ENCODE results near the gene NCKAP1.
"Not testable (repeated sequence)": the region's sequence is repeated elsewhere in the genome, so short reads cannot be mapped to it uniquely, and the experiment has no call there.

Gene NCKAP1

GRCh38 chr2:182907081-182907830, 131.0 kb downstream of the NCKAP1 start:
- no peak for DNase-seq (ENCODE audit: low spot score)

GRCh38 chr2:182906454-182906853, 131.8 kb downstream of the NCKAP1 start:
- DNase-seq (ENCODE audit: low spot score): no peak

- no peak for DNase-seq (ENCODE audit: low spot score)
Observed at GRCh38 chr2:182904844-182905243, 133.4 kb downstream of the NCKAP1 start.

DNA sequence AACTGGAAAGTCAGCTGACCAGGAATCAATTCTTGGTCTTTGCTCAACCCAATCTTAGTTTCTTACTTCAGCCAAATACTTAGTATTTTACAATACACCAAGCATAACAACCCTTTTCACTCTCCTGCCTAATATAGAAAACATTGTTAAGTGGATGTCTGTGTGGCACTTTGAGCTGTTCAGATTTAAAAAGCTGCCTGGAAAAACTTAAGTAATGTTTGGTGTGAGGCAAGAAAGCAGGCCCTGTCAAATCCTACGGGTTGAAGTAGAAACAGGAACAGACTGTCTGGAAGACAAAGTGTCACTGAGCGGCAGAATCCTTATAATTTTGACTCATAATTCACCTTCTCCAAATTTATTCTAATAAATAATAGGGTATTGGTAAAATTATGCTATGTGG, 134.7 kb downstream of the NCKAP1 start:
- no peak for DNase-seq (ENCODE audit: low spot score)

DNA sequence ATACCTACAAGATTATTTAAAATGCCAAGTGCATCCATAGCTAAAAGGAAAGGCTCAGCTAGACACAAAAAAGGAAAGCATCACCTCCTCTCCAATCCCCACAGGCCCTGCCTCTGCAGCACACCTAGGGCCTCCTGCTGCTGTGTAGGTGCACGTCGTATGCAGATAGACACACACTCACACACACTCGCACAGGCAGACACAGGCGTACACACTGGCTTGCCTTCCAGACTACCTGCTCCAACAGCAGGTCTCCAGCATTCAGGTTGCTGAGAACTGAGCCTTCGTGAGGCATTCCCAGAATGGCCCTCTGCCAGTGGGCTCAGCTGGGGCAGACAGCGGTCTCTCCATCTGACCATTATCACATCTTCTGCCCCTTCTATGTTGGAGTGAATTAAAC, 136.5 kb downstream of the NCKAP1 start:
- DNase-seq (ENCODE audit: low spot score): no peak

DNA sequence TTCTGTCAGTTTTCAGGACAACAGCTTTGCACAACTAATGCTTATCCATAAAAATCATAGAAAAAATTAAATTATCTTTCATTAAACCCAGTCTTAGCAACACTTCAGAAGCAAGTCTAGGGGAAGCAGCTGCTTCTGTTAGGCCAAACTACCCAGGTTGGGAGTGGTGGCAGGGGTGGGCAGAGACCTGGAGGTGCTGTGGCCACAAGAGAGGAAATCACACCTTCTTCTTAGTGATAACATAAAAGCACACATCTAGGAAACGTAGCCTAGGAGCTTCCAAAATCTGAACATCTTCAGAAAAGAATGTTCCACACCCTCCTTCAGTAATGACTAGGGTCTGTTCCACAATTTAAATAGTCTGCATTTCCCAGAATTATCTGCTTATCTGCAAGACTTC, 139.5 kb downstream of the NCKAP1 start:
- no peak for DNase-seq (ENCODE audit: low spot score)

GRCh38 chr2:182897137-182897536, 141.1 kb downstream of the NCKAP1 start:
- no peak for DNase-seq (ENCODE audit: low spot score)

- no peak for DNase-seq (ENCODE audit: low spot score)
Observed at GRCh38 chr2:182895798-182896197, 142.5 kb downstream of the NCKAP1 start.

DNA sequence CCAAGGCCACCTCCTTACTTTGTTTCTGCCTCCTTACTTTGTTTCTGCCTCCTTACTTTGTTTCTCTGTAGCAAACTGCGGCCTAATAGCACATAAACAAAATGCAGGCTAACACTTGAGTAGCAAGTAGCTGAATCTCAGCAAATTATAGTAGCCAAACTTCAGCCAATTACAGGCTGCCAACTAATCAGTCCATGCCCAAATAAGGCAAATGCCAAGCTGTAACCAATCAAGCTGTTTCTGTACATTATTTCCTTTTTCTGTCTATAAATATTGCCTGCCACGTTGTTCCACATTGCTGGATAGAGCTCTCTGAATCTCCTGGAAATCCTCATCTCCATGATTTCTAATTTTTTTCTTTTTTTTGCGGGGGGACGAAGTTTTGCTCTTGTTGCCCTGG, 143.1 kb downstream of the NCKAP1 start:
- DNase-seq (ENCODE audit: low spot score): no peak

- DNase-seq (ENCODE audit: low spot score): no peak
Observed at GRCh38 chr2:182894174-182894573, 144.1 kb downstream of the NCKAP1 start.

GRCh38 chr2:182893666-182894065, 144.6 kb downstream of the NCKAP1 start:
- no peak for DNase-seq (ENCODE audit: low spot score)

DNA sequence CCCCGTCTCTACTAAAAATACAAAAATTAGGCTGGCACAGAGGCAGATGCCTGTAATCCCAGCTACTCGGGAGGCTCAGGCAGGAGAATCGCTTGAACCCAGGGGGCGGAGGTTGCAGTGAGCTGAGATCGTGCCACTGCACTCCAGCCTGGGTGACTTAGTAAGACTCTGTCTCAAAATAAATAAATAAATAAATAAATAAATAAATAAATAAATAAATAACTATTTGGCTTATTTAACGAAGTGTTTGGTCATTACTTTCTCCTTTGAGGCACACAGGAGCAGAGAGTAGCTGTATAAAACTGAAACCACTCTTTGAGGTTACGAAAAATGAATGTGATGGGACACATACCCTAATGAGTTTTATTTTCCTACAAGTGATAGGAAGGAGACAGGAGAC, 145.2 kb downstream of the NCKAP1 start:
- DNase-seq (ENCODE audit: low spot score): not testable (repeated sequence)

GRCh38 chr2:182891611-182892010, 146.6 kb downstream of the NCKAP1 start:
- DNase-seq (ENCODE audit: low spot score): no peak

DNA sequence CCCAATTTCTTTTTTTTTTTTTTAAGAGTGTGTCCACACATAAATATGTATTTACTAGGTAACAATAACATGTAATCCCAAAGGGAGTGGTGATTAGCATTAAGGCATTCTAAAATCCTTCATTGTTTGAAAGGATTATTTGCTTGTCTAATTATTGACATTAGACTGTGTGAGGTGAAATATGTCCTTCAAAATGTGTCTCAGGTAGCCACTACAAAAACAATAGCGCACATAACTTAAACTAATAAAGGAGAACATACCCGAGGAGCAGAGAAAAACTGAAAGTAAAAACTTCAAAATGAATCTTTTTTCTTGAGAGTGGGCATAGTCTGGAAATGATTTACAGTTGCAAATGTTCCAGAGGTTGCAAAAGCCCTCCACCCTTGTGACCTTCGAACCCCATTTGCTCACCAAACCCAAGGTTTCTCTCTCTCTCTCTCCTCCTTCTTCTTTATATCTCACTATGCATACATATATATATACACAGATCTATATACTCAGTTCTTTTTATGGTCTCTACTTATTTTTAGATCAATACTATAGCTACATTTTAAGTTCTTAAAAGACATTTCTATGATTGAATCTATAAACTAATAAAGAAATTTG, 147.4 kb downstream of the NCKAP1 start:
- DNase-seq (ENCODE audit: low spot score): no peak

- no peak for DNase-seq (ENCODE audit: low spot score)
Observed at GRCh38 chr2:182890305-182890704, 148.0 kb downstream of the NCKAP1 start.

GRCh38 chr2:182887753-182888415, 150.4 kb downstream of the NCKAP1 start:
- DNase-seq (ENCODE audit: low spot score): no peak

DNA sequence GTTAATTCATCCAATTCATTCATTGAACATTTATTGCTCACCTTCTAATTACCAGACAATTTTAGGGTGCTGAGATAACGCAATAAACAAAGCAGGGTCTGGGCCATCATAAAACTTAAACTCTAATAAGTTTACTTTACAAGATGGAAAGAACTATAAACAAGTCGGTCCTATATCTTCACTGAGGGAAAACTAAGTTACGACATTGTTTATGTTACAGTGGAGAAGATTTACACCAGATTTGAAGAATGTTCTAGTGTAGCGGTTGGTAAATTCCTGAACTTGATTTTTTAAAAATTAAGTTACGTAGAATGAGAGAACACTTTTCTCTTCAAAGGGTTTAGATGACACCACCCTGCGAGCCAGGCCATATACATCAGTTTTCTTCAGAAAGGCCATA, 151.2 kb downstream of the NCKAP1 start:
- DNase-seq (ENCODE audit: low spot score): no peak

GRCh38 chr2:182885771-182886170, 152.5 kb downstream of the NCKAP1 start:
- no peak for DNase-seq (ENCODE audit: low spot score)

- DNase-seq (ENCODE audit: low spot score): no peak
Observed at GRCh38 chr2:182883451-182883850, 154.8 kb downstream of the NCKAP1 start.

DNA sequence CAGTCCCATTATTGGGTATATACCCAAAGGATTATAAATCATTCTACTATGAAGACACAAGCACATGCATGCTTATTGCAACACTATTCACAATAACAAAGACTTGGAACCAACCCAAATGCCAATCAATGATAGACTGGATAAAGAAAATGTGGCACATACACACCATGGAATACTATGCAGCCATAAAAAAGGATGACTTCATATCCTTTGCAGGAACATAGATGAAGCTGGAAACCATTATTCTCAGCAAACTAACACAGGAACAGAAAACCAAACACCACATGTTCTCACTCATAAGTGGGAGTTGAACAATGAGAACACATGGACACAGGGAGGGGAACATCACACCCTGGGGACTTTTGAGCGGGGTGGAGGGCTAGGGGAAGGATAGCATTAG, 158.2 kb downstream of the NCKAP1 start:
- DNase-seq (ENCODE audit: low spot score): not testable (repeated sequence)

GRCh38 chr2:182876653-182877052, 161.6 kb downstream of the NCKAP1 start:
- not testable (repeated sequence) for DNase-seq (ENCODE audit: low spot score)

GRCh38 chr2:182870227-182870626, 168.0 kb downstream of the NCKAP1 start:
- no peak for DNase-seq (ENCODE audit: low spot score)

DNA sequence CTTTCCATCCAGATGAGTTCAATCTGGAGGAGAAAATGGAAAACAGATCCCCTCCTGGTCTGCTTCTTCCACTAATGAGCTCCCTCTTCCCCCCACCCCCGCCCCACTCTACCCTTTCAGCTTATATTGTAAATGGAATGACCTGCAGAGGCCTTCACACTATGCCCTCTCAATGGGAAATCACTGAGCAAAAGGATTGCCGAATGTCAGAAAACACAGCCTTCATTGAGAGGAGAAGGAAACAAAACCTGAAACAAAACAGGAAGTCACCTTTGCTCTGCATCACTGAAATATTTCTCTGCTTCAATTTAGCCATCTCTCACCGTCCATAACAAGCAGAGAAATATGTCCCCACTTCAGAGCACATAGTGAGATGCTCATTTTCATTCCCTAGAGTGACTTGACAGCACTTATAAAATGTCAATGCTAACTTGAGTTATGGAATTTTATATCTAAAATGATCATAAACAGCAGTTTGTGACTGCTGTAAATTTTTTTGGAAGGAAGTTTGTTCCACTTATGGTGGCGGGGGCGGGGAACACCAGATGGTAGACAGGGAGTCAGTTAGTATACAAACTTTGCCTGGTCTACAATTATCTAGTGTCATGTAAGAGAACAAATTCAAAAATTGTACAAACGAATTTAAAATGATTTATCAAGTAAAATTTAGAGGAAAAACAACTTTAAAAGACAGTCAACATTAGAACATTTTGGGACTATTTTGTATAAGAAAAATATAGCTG, 170.0 kb downstream of the NCKAP1 start:
- no peak for DNase-seq (ENCODE audit: low spot score)

Data from SW480 (cell line).